HUES6 (cell line): ENCODE data around the gene SEC24A.
"Not testable (repeated sequence)": the region's sequence is repeated elsewhere in the genome, so short reads cannot be mapped to it uniquely, and the experiment has no call there.

Source experiments
- H3K27ac ChIP-seq: 2 replicates; pipeline ENCODE4 v1.7.0; 2013; ENCODE audit warnings: low read depth, mild to moderate bottlenecking, low read length, inconsistent platforms
- H3K27me3 ChIP-seq: 2 replicates; pipeline ENCODE4 v1.6.1; 2013; ENCODE audit warnings: low read length; ENCODE audit not compliant: control insufficient read depth, insufficient read depth
- H3K36me3 ChIP-seq: 2 replicates; pipeline ENCODE4 v1.6.1; 2013; ENCODE audit warnings: low read length; ENCODE audit not compliant: control insufficient read depth, insufficient read depth
- H3K4me1 ChIP-seq: 2 replicates; pipeline ENCODE4 v1.6.1; 2013; ENCODE audit warnings: low read length; ENCODE audit not compliant: control insufficient read depth, insufficient read depth
- H3K4me3 ChIP-seq: 2 replicates; pipeline ENCODE4 v1.5.1; 2013; ENCODE audit warnings: low read depth, low read length
- H3K9ac ChIP-seq: one replicate; pipeline ENCODE4 v1.6.1; 2013; ENCODE audit warnings: mild to moderate bottlenecking, low read length
- H3K9me3 ChIP-seq: 2 replicates; pipeline ENCODE4 v1.6.1; 2013; ENCODE audit warnings: low read depth, low read length; ENCODE audit not compliant: control insufficient read depth, insufficient read depth

Gene SEC24A

GRCh38 chr5:134650660-134651059, 2.1 kb downstream of the SEC24A start:
- not testable (repeated sequence) for H3K36me3 ChIP-seq, H3K27me3 ChIP-seq, H3K27ac ChIP-seq, H3K9me3 ChIP-seq, H3K9ac ChIP-seq, H3K4me1 ChIP-seq
- peak overlapping the region; percentile 92; the same call in 1 of the 2 replicates for H3K4me3 ChIP-seq

GRCh38 chr5:134651531-134651930, 2.9 kb downstream of the SEC24A start:
- H3K4me1 ChIP-seq, result peaks cover 9% of the 10 kb centered on the region; the same call in 1 of the 2 replicates
- H3K36me3 ChIP-seq, result peaks cover 8% of the 10 kb centered on the region
- H3K27ac ChIP-seq, result no peak overlapping the region
- no peak overlapping the region for H3K4me3 ChIP-seq
- H3K27me3 ChIP-seq, result no peaks in the 10 kb centered on the region
- H3K9me3 ChIP-seq, result no peaks in the 10 kb centered on the region
- no peak overlapping the region for H3K9ac ChIP-seq

- Histone ChIP-seq H3K9me3 (no peaks in the 10 kb centered on the region), H3K4me1 (no peaks in the 10 kb centered on the region), H3K27me3 (no peaks in the 10 kb centered on the region), H3K4me3 (no peak overlapping the region), H3K9ac (no peak overlapping the region), H3K27ac (no peak overlapping the region), H3K36me3 (peaks cover 27% of the 10 kb centered on the region)
Measured at GRCh38 chr5:134656690-134657089, 8.1 kb downstream of the SEC24A start.

- no peak overlapping the region for H3K4me3 ChIP-seq
- H3K27ac ChIP-seq, result no peak overlapping the region
- H3K9me3 ChIP-seq, result no peaks in the 10 kb centered on the region
- peaks cover 42% of the 10 kb centered on the region for H3K36me3 ChIP-seq
- no peaks in the 10 kb centered on the region for H3K4me1 ChIP-seq
- no peak overlapping the region for H3K9ac ChIP-seq
- H3K27me3 ChIP-seq, result no peaks in the 10 kb centered on the region
Measured at GRCh38 chr5:134659456-134659855, 10.9 kb downstream of the SEC24A start.

GRCh38 chr5:134659922-134660321, 11.3 kb downstream of the SEC24A start:
- no peaks in the 10 kb centered on the region for H3K9me3 ChIP-seq
- no peak overlapping the region for H3K9ac ChIP-seq
- peaks cover 39% of the 10 kb centered on the region for H3K36me3 ChIP-seq
- H3K27me3 ChIP-seq, result no peaks in the 10 kb centered on the region
- no peak overlapping the region for H3K27ac ChIP-seq
- H3K4me3 ChIP-seq, result no peak overlapping the region
- H3K4me1 ChIP-seq, result no peaks in the 10 kb centered on the region

GRCh38 chr5:134662971-134663370, 14.4 kb downstream of the SEC24A start:
- Histone ChIP-seq H3K9me3 (no peaks in the 10 kb centered on the region), H3K9ac (no peak overlapping the region), H3K27me3 (no peaks in the 10 kb centered on the region), H3K27ac (no peak overlapping the region), H3K36me3 (peaks cover 54% of the 10 kb centered on the region), H3K4me3 (no peak overlapping the region), H3K4me1 (no peaks in the 10 kb centered on the region)

GRCh38 chr5:134664448-134664847, 15.9 kb downstream of the SEC24A start:
- Histone ChIP-seq H3K27me3 (no peaks in the 10 kb centered on the region), H3K9me3 (no peaks in the 10 kb centered on the region), H3K4me1 (no peaks in the 10 kb centered on the region), H3K27ac (no peak overlapping the region), H3K9ac (no peak overlapping the region), H3K4me3 (no peak overlapping the region), H3K36me3 (peaks cover 55% of the 10 kb centered on the region)

- H3K36me3 ChIP-seq, result peaks cover 84% of the 10 kb centered on the region
- not testable (repeated sequence) for H3K9me3 ChIP-seq, H3K27ac ChIP-seq, H3K9ac ChIP-seq, H3K27me3 ChIP-seq, H3K4me3 ChIP-seq, H3K4me1 ChIP-seq
Measured at GRCh38 chr5:134673546-134673945, 25.0 kb downstream of the SEC24A start.

- H3K27me3 ChIP-seq, H3K4me3 ChIP-seq, H3K4me1 ChIP-seq, H3K9ac ChIP-seq, H3K27ac ChIP-seq, H3K9me3 ChIP-seq: not testable (repeated sequence)
- H3K36me3 ChIP-seq, result peaks cover 91% of the 10 kb centered on the region
Measured at GRCh38 chr5:134677357-134677756, 28.8 kb downstream of the SEC24A start.

- not testable (repeated sequence) for H3K4me1 ChIP-seq, H3K27ac ChIP-seq, H3K4me3 ChIP-seq, H3K9me3 ChIP-seq, H3K27me3 ChIP-seq, H3K9ac ChIP-seq
- H3K36me3 ChIP-seq, result peaks cover 87% of the 10 kb centered on the region
Measured at GRCh38 chr5:134690144-134690543, 41.6 kb downstream of the SEC24A start.

GRCh38 chr5:134692722-134693121, 44.1 kb downstream of the SEC24A start:
- H3K9me3 ChIP-seq, result no peaks in the 10 kb centered on the region
- peaks cover 75% of the 10 kb centered on the region for H3K36me3 ChIP-seq
- no peaks in the 10 kb centered on the region for H3K27me3 ChIP-seq
- no peak overlapping the region for H3K27ac ChIP-seq
- no peak overlapping the region for H3K4me3 ChIP-seq
- no peaks in the 10 kb centered on the region for H3K4me1 ChIP-seq
- no peak overlapping the region for H3K9ac ChIP-seq

GRCh38 chr5:134708301-134708700, 59.7 kb downstream of the SEC24A start:
- no peaks in the 10 kb centered on the region for H3K9me3 ChIP-seq
- peaks cover 76% of the 10 kb centered on the region for H3K36me3 ChIP-seq
- H3K9ac ChIP-seq, result no peak overlapping the region
- no peak overlapping the region for H3K27ac ChIP-seq
- no peaks in the 10 kb centered on the region for H3K4me1 ChIP-seq
- H3K27me3 ChIP-seq, result no peaks in the 10 kb centered on the region
- no peak overlapping the region for H3K4me3 ChIP-seq
